Muscle of back (tissue), 13 donors: ENCODE measurements around the gene CBR1. TPM values are rescaled to one million over a fixed set of nuclear protein-coding genes. Genes with fewer than 3 reads are reported as not detected.
A peak's percentile ranks its signal among the peaks of the same experiment; 100 is the strongest.

ENCODE experiments used
- DNase-seq, 3 donors: peaks; one replicate each; pipeline versions ENCODE4 v3.0.0 to v3.0.0-alpha.2; 2013
- long read RNA-seq, 9 donors: transcript quantifications; one replicate each; lab custom pipeline, GENCODE V29; 2026
- polyA plus RNA-seq, 10 donors: library from polyadenylated mRNA; unstranded; fragments of 120-200 nt; gene quantifications; one replicate each; pipeline ENCODE4 v1.2.1, GENCODE V29; 2013; ENCODE audit not compliant: insufficient read length in 10 of 10

The CBR1 gene
- 10 to 100 TPM in 9 of 10 donors, 1 to 10 TPM in 1; 9.8 to 24.3 (median 21.4) TPM for polyA plus RNA-seq
- long read RNA-seq, donor 1, transcript CBR1-201 (3 exons, 1,293 nt): major isoform, 18 of 19 reads
- long read RNA-seq, donor 1, partial matches to known transcripts: 0 of 19 reads
- long read RNA-seq, donor 1, other reads (novel, unspliced or antisense): 0 of 19 reads
- long read RNA-seq, donor 2, transcript CBR1-201 (3 exons, 1,293 nt): major isoform, 12 of 13 reads
- long read RNA-seq, donor 2, partial matches to known transcripts: 0 of 13 reads
- long read RNA-seq, donor 2, other reads (novel, unspliced or antisense): 0 of 13 reads
- long read RNA-seq, donor 3: 0 reads
- long read RNA-seq, donor 4, transcript CBR1-201 (3 exons, 1,293 nt): major isoform, 11 of 12 reads
- long read RNA-seq, donor 4, partial matches to known transcripts: 0 of 12 reads
- long read RNA-seq, donor 4, other reads (novel, unspliced or antisense): 0 of 12 reads
- long read RNA-seq, donor 5, transcript CBR1-201 (3 exons, 1,293 nt): major isoform, 22 of 24 reads
- long read RNA-seq, donor 5, partial matches to known transcripts: 0 of 24 reads
- long read RNA-seq, donor 5, other reads (novel, unspliced or antisense): 0 of 24 reads
- long read RNA-seq, donor 6, transcript CBR1-201 (3 exons, 1,293 nt): major isoform, 17 of 19 reads
- long read RNA-seq, donor 6, partial matches to known transcripts: 0 of 19 reads
- long read RNA-seq, donor 6, other reads (novel, unspliced or antisense): 0 of 19 reads
- long read RNA-seq, donor 7, transcript CBR1-201 (3 exons, 1,293 nt): major isoform, 12 of 13 reads
- long read RNA-seq, donor 7, partial matches to known transcripts: 0 of 13 reads
- long read RNA-seq, donor 7, other reads (novel, unspliced or antisense): 0 of 13 reads
- long read RNA-seq, donor 8, transcript CBR1-201 (3 exons, 1,293 nt): major isoform, 14 of 14 reads
- long read RNA-seq, donor 8, partial matches to known transcripts: 0 of 14 reads
- long read RNA-seq, donor 8, other reads (novel, unspliced or antisense): 0 of 14 reads
- long read RNA-seq, donor 9: 0 reads

GRCh38 chr21:36069713-36070583, at the start of gene CBR1:
TSS of gene CBR1 (plus strand) at chr21:36070024. CDS start at chr21:36070116, 92 bp downstream.
- DNase-seq: peak; percentile 84 to 94 (median 87)

GRCh38 chr21:36021251-36021837, 48.5 kb upstream of the CBR1 start:
- no peak for DNase-seq

- DNase-seq: no peak
Observed at GRCh38 chr21:36022427-36023091, 47.3 kb upstream of the CBR1 start.

- DNase-seq: peak in 1 of 3 donors; percentile 40
Observed at GRCh38 chr21:36023092-36023480, 46.7 kb upstream of the CBR1 start.

GRCh38 chr21:36024782-36025181, 45.0 kb upstream of the CBR1 start:
- DNase-seq: no peak

GRCh38 chr21:36027347-36027746, 42.5 kb upstream of the CBR1 start:
- DNase-seq: no peak

- peak; percentile 74 to 90 (median 85) for DNase-seq
Observed at GRCh38 chr21:36028127-36029069, 41.4 kb upstream of the CBR1 start.

GRCh38 chr21:36029309-36029708, 40.5 kb upstream of the CBR1 start:
- no peak for DNase-seq

- no peak for DNase-seq
Observed at GRCh38 chr21:36030581-36031189, 39.1 kb upstream of the CBR1 start.

GRCh38 chr21:36032647-36033406, 37.0 kb upstream of the CBR1 start:
- no peak for DNase-seq

GRCh38 chr21:36034211-36034913, 35.5 kb upstream of the CBR1 start:
- DNase-seq: peak; percentile 49 to 58 (median 50)

GRCh38 chr21:36035381-36035791, 34.4 kb upstream of the CBR1 start:
- DNase-seq: no peak

GRCh38 chr21:36038701-36039497, 30.9 kb upstream of the CBR1 start:
- no peak for DNase-seq

- no peak for DNase-seq
Observed at GRCh38 chr21:36039861-36040260, 30.0 kb upstream of the CBR1 start.

- no peak for DNase-seq
Observed at GRCh38 chr21:36040389-36040788, 29.4 kb upstream of the CBR1 start.

- DNase-seq: no peak
Observed at GRCh38 chr21:36041910-36042309, 27.9 kb upstream of the CBR1 start.
